SIG-M5 treated with dmso at 0.1 percent for 504 hours (cell line): ENCODE measurements around the gene AHCYL2.
A peak's percentile ranks its signal among the peaks of the same experiment; 100 is the strongest.
"Not testable (repeated sequence)": the region's sequence is repeated elsewhere in the genome, so short reads cannot be mapped to it uniquely, and the experiment has no call there.

Source experiments
- DNase-seq: peaks from one replicate; lab custom pipeline; 2025; ENCODE audit not compliant: unreplicated experiment; lab: John Stamatoyannopoulos, UW

Gene AHCYL2

DNA sequence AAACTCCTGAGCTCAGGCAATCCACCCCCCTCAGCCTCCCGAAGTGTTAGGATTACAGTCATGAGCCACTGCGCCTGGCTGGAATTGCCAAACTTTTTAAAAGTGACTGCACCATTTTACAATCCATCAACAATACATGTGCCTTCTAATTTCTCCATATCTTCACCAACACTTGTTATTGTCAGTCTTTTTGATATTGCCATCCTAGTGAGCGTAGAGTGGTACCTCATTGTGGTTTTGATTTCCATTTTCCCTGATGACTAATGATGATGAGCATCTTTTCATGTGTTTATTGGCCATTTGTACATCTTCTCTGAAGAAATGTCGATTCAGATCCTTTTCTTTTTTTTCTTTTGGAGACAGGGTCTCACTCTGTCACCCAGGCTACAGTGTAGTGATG, 187.7 kb downstream of the AHCYL2 start:
- no peak for DNase-seq

DNA sequence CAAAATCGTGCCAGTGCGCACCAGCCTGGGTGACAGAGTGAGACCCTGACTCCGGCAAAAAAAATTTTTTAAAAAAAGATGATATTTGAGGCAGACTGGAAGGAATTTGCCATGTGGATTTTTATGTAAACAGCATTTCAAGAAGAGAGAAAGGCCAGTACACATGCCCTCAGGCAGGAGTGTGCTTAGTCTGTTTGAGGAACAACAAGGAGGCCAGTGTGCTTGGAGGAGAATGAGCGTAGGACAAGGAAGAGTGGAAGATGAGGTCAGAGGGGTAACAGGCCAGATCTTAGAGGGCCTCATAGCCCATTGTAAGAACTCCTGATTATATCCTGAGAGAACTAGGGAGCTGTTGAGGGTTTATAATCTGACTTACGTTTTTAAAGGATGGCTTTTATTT, 192.2 kb downstream of the AHCYL2 start:
- peak; percentile 11 for DNase-seq

DNA sequence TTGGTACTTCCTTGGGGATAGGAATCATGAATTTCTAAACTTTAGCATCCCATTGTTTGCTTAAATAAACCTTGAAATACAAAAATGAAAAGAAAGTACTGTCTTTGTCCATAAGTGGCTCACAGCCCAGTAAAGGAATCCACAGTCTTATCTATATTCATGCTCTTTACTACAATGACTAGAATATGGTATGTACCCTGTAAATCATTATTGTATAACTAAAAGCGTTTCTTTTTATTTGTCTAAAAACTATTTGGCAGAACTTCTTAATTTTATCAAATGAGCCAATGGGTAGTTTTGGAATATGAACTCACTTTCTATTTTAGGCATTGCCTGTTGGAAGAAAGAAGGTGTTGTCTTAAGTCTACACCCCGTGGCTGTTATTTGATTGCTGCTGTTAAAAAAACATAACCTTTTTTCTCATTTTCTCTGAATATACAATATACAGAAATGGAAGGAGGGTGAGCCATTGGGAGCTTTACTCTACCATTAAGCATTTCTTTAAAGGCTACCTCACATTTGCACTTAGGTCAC, 197.0 kb downstream of the AHCYL2 start:
- no peak for DNase-seq

DNA sequence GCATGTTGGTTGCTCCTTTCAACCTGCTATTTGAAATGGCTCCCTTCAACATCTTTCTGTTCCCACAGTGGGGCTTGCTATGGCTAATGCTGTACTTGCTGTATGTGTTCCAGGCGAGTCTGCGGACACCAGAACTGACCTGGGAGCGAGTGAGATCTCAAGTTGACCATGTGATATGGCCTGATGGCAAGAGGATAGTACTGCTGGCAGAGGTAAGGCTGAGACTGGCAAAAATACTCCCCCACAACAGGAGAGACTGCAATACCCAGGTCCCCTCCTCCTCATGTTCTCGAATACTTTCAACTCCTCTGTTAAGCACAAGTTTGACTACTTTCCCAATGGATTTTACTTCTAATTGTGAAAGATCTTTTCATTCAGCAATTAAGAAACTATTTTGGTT, 197.9 kb downstream of the AHCYL2 start:
- no peak for DNase-seq

DNA sequence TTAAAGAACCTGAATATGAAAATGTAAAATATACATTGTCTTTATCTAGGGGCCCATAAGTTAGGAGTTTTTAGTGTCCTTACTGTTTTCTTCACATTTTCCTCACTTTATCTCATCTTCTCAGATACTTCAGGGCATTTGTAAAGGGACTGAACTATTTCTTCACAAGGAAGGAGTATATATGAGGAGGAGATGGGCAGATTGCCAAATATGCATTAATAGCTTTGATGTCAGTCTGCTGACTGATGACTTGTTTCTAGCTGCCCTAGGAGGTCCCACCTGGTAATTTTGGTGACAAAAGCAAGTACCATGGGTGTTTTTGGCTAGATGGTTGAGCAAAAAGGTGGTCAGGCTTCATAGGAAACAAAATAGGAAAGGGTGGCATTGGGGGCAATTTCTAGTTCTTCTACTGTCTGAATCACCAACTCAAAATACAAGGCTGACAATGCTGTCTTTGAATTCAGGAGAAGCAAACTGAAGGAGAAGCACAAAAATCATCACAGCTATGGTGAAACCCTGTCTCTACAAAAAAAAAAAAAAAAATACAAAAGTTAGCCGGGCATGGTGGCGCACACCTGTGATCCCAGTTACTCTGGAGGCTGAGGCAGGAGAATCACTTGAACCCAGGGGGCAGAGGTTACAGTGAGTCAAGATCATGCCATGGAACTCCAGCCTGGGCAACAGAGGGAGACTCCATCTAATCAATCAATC, 199.0 kb downstream of the AHCYL2 start:
- no peak for DNase-seq

DNA sequence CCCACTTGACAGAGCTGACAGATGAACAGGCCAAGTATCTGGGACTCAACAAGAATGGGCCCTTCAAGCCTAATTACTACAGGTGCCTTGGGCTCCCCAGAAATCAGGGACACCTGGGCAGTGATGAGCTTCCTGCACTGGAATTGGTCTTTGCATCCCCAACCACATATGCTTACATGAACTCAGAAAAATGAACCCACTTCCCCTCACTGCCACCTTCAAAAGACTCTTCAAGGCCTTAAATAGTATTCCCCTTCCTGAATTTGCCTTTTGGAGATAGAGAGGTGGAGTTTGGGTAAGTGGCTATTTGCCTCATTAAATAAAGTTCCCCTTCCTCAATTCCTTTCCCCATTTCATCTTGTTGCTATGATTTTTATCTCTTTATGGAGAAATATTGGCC, 201.7 kb downstream of the AHCYL2 start:
- DNase-seq: no peak

DNA sequence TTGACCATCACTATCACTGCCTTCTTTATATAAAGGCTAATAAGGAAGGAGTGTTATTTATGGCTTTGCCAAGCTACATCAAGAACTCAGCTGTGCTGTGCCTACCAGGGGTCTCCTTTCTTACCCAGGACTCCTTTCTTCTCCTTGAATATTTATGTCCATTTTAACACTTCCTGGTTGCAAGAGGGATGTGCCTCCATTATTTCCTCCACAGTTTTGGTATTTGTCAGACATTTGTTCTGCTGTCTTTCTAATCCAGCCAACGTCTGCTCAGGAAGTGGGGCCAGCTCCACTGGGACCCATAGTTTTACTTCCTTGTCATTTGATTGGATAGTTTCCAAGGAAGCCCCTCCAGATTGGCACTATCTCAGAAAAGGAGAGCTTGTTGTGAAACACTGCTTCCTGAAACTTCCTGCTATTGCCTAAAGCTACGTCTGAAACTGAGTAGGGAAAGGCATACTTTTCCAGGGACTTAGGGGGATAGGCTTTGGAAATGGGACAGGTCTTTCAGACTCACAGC, 202.8 kb downstream of the AHCYL2 start:
- DNase-seq: no peak

DNA sequence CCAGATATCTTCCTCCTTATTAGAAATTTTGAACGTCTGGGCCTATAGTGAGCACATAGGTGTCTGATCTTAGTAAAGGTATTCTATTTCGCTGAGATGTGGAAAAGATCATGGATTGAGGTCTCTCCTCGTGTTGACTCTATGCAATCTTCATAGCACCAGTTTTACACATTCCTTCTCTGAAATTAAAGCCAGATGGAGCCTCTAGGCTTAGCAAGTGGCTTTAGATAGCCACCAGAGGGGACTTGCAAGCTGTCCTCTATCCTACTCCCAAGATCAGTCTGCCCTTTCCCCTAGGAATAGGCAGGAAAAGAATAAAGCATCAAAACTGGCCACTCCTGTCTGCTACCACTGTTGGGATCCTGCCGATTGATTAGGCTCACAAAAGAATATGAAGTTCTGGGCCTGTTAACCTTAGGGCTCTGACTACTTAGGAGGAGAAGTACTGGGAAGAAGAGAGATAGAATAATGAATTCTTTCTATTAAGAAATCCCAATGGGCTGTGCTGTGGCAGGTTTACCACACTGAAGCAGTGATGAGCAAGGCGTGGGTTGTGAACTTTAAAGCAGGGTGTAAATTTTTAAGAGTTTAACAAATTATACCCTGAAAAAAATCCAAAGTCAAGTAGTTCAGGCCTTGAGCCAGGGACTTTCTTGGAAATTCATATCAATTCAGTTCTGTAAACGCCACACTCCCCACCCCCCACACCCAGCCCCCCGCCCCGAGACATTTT, 207.2 kb downstream of the AHCYL2 start:
- DNase-seq: no peak

DNA sequence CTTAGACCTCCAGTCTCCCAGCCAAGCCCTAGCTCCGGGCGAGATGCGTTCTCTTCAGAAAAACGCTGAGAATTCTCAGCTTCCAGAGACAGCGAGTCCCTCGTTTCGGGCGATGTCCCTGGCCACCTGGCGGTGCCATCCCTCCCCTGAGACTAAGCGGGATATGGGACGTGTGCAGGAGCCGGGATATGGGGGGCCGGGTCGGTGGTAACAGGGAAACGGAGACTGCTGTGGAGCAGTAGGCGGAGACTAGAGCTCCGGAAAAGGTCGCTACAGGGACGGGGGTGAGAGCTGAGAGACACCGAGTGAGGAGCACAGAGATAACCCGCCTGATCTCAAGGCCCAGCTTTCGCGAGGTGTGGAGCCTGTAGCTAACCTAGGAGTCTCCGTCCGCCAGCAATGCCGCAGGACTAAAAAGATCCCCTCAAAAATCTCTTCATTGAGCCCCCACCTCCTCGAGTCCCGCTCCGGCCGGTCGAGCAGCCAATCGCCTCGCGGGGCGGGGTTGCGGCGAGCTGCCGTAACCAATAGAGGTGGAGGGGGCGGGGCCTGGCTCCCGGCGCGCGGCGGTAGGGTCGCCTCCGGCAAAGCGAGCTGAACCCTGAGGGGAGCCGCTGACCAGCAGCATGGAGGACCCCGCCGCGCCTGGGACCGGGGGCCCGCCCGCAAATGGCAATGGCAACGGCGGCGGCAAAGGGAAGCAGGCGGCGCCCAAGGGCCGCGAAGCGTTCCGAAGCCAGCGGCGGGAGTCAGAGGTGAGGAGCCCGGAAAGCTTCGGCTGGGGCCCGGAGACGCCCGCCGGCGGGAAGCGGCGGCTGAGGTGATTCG, 209.2 kb downstream of the AHCYL2 start, which contains the start of gene STRIP2:
STRIP2 (plus strand) TSS at position 586 of the 828 bp plus-strand sequence; CDS start at position 627, 41 bp downstream.
- peak; percentile 73 for DNase-seq

DNA sequence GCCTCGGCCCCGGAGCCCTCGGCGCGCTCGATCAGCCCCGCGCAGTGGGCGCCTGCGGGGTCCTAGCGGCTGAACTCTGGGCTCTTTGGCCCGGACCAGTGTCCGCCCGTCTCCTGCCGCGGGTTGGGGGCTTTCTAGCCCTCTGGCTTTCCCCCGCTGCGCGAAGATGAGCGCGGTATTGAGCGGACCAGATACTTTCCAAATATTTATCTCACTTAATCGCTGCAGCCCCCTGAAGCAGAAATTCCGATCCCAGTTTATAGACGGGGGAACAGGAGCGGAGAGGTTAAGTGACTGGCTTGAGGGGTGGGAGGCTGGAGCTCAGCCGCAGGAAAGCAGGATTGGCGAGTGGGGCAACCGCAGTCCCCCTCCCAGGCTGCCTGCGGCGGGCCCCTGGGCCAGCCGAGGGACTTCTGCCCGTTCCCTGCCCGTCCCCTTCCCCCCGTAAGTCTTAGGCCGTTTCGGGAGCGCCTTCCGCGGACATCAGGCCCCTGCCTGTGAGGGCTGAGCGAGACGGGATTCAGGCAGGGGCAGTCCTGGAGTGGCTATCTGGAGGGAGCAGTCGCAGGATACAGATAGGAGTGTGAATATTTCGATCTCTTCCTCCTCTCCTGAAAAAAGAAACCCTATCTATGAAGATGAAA, 210.0 kb downstream of the AHCYL2 start:
- no peak for DNase-seq

DNA sequence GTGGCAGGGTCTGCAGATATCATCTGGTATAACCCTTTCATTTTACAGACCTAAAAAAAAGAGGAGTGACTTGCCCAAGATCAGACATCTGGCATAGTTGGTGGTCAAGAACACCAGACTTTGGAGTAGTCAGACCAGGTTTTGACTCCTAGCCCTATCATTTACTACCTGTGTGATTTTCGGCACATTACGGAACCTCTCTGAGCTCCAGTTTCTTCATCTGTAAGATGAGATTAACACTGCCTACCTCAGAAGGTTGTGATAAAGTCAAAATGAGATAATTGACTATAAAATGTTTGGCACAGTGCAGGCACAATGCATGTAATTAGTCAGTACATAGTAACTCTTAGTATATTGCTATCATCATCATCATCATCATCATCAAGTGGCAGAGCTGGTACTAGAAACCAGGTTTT, 210.6 kb downstream of the AHCYL2 start:
- no peak for DNase-seq

DNA sequence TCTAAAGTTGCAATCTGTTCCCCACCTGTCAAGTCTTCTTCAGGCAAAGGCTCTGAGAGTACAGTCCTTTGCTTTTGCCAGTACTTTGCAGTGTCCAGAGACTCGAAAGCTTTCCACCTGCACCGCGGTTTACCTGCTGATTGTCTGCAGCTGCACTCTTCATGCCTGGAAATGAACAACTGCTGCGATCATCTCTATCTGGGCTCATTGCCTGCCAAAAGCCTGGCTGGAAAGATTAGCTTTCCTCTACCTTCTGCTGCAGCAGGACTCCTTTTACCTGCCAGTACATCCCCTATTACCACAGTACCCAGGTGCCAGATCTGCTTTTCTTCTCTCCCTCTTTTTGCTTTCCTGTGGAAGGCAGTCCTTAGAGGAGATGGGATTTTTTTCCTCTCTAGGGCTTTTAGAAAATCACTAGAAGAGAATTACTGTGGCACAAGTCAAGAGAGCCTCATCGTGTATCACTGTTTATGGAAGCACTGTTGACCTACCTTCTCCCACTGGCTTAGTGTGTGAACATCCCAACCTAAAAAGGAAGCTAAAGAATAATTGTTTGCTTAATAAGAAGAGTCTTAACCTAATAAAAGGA, 211.6 kb downstream of the AHCYL2 start:
- no peak for DNase-seq

DNA sequence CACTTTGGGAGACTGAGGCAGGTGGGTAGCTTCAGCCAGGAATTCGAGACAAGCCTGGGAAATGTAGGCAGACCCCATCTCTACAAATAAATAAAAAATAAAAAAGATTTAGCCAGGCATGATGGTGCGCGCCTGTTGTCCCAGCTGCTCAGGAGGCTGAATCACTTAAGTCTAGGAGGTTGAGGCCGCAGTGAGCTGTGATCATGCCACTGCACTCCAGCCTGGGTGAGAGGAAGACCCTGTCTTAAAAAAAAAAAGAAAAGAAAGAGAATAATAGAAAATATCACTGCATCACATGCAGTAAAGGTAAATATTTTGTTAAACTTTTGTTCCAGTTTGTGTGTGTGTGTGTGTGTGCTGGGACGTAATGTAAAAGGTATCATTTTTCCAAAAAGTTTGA, 212.4 kb downstream of the AHCYL2 start:
- no peak for DNase-seq

DNA sequence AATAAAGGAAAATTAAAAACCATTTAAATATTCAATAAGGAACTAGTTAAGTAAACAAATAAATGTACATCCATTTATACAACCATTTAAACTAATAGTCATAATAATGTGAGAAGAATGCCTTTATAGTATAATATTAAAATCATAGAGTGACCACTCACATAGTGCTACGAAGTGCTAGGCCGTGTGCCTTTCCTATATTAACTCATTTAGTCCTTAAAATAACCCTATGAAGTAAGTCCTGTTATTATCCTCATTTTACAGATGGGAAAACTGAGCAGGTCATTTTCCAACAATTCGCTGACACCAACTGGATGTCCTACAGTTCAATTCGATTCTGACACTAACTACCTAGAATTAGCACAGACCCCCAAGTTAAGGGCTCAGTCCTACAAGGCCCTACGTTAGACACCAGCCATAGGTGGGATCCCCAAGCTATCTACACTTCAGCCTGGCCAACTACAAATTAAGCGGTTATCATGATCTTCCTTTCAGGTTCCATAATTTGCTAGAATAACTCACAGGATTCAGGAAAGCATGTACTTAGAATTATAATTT, 213.5 kb downstream of the AHCYL2 start:
- no peak for DNase-seq

DNA sequence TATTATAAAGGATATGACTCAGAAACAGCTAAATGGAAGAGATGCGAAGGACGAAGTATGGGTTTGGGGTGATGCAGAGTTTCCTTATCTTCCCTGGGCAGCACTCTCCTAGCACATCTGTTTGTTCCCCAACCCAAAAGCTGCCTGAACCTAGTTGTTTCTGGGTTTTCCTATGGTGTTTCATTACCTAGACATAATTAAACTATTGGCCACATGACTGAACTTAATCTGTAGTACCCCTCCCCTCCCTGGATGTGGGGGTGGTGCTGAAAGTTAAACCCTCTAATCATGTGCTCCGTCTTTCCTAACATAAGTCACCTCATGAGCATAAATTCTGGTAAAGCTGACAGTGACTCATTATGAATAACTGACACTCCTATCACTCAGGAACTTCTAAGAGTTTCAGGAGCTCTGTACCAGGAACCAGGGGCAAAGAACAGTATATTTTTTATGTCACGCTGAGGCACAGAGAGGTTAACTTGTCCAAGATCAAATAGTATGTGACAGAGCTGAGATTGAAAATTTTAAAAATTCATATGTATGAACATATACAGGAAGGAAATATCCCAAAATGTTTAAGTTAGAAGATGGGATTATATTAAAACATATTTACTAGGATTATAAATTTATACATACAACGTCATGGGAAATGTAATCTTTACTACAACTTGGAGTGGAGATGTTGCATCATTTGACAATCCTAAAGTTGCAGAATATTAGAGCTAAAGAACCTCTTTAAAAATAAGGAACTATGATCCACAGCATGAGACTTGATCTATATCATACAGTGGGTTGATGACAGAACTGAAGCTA, 214.2 kb downstream of the AHCYL2 start:
- no peak for DNase-seq

DNA sequence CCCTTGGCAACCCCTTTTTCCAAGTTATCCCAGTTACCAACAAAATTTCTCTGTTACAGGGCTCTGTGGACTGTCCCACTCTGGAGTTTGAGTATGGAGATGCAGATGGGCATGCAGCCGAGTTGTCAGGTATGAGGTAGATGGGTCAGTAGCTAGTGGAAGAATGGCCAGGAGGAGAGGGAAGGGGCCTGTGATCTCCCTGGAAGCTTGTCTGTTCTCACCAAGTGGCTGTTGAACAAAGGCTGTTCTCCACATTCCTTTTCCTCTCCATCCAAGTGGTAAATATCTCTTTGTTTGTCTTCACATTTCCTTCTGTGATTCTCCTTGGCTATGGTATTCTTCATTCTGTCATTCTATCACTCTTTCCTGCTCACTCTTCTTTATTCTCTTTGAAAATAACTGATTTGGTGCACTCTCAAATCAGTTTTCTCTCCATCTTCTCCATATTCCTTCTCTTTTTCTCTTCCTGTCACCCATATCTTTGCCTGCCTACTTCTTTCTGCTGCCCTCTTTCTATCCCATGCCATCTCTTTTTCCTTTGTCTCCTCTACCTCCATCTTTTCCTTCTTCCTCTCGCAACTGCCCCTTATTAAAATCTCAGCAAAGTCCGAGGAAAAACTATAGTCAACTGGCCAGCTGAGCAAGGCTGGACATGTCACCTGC, 215.3 kb downstream of the AHCYL2 start:
- no peak for DNase-seq

DNA sequence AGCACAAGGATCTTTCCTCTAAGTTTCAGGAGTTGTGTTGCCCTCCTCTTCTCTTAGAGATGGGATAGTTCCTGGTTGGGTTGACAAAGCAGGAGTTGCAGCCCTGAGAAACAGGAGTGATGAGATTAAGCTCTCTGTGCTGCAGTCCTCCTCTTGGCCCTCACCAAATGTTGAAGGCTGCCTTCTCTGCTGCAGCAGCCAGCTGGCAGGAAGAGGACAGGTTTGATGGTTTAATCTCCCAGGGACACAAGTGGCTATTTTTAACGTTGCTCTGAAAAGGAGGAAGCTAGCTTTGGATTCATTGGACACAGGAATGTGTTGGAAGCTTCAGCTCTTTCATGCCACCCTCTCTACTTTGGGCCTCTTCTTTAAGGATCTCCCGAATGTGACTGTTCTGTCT, 218.8 kb downstream of the AHCYL2 start:
- DNase-seq: no peak

DNA sequence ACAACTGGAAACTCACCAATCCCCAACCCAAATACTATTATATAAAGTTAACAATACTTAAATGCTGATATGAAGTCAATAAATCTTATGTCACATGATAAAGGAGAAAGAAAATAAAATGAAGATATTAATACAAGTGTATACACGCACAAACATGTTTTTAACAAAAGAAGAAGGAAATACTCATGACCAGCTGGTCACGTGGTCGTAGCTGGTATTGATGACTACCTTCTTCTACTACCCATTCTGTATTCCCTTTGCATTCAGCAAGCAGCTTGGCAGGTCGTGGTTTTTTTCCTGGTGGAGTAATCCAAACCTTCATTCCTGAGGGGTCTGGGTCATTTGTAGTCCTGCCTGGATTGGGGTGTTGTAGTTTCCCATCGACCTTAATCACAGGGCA, 219.9 kb downstream of the AHCYL2 start:
- not testable (repeated sequence) for DNase-seq

DNA sequence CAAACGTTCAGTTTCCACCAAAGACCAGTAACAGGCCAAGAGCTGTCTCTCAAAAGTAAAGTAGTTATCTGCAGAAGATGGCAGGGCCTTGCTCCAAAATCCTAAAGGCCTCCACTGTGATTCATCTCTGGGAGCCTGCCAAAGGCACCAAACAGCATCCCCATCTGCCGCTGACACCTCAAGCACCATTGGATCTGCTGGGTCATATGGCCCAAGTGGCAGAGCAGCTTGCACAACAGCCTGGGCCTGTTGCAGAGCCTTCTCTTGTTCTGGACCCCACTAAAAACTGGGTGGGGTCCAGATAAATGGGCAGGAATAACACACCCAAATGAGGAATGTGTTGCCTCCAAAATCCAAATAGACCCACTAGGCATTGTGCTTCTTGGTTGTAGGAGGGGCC, 222.1 kb downstream of the AHCYL2 start:
- not testable (repeated sequence) for DNase-seq
